GM18858 (cell line): ENCODE measurements around the gene SLC25A45.

Source experiments
- ATAC-seq: cut with Tn5 transposase; IDR thresholded peaks from one replicate; pipeline ENCODE4 v1.9.1; 2021; ENCODE audit not compliant: unreplicated experiment

Gene SLC25A45

GRCh38 chr11:65404638-65405339 lies 22.3 kb upstream of the SLC25A45 start:
- no peak for ATAC-seq

- no peak for ATAC-seq
Observed at GRCh38 chr11:65404210-65404609, 21.8 kb upstream of the SLC25A45 start.

- ATAC-seq: no peak
Observed at GRCh38 chr11:65403607-65404121, 21.2 kb upstream of the SLC25A45 start.

GRCh38 chr11:65402790-65403189 lies 20.3 kb upstream of the SLC25A45 start:
- ATAC-seq: no peak

GRCh38 chr11:65401803-65402248 lies 19.4 kb upstream of the SLC25A45 start:
- no peak for ATAC-seq

GRCh38 chr11:65401073-65401802 lies 18.8 kb upstream of the SLC25A45 start:
- ATAC-seq: no peak

GRCh38 chr11:65400307-65401072 lies 18.0 kb upstream of the SLC25A45 start:
- ATAC-seq: no peak

GRCh38 chr11:65399845-65400244 lies 17.4 kb upstream of the SLC25A45 start:
- no peak for ATAC-seq

- ATAC-seq: no peak
Observed at GRCh38 chr11:65399249-65399648, 16.8 kb upstream of the SLC25A45 start.

GRCh38 chr11:65398362-65398910 lies 16.0 kb upstream of the SLC25A45 start:
- no peak for ATAC-seq

GRCh38 chr11:65396769-65397745 lies 14.6 kb upstream of the SLC25A45 start:
- no peak for ATAC-seq

GRCh38 chr11:65395961-65396530 lies 13.6 kb upstream of the SLC25A45 start:
- ATAC-seq: no peak

GRCh38 chr11:65394125-65394536 lies 11.7 kb upstream of the SLC25A45 start:
- no peak for ATAC-seq

- no peak for ATAC-seq
Observed at GRCh38 chr11:65393513-65394079, 11.2 kb upstream of the SLC25A45 start.

GRCh38 chr11:65392899-65393298 lies 10.5 kb upstream of the SLC25A45 start:
- no peak for ATAC-seq

GRCh38 chr11:65392186-65392829 lies 9.9 kb upstream of the SLC25A45 start:
- no peak for ATAC-seq

- no peak for ATAC-seq
Observed at GRCh38 chr11:65390996-65391395, 8.6 kb upstream of the SLC25A45 start.

GRCh38 chr11:65390099-65390941 lies 7.9 kb upstream of the SLC25A45 start:
- no peak for ATAC-seq
